Activated T-cell treated with anti-CD3 and anti-CD28 coated beads, Interleukin-2, amount 50 U/mL, for 72 hours (primary cell): Measurements from ENCODE around the gene ZNF821. TPM values are rescaled to one million over a fixed set of nuclear protein-coding genes. Genes with fewer than 3 reads are reported as not detected.

ENCODE experiments used
- total RNA-seq, 2 donors: library from RNA; stranded (reverse); gene quantifications; one replicate each; pipeline ENCODE4 v1.2.3, GENCODE V29; 2022

Gene ZNF821
- total RNA-seq, 2 donors from 2014 or later, result 12.7 to 15.4 TPM

Other genes with a start within 250 kb of the ZNF821 start
- 10 to 100 TPM in 1 of 2 donors, 1 to 10 TPM in 1; 9.9 to 13.3 TPM for gene PHLPP2, start 159.5 kb downstream of the ZNF821 start, total RNA-seq
- gene AP1G1, start 75.3 kb downstream of the ZNF821 start, total RNA-seq, result 10 to 100 TPM; 83.2 to 87.0 TPM
- 10 to 100 TPM; 21.7 to 25.8 TPM for gene ATXN1L, start 38.2 kb downstream of the ZNF821 start, total RNA-seq
- gene IST1, start 11.3 kb upstream of the ZNF821 start, total RNA-seq, result 100 to 1,000 TPM; 190 to 194 TPM
- under 1 TPM in 1 of 2 donors, not detected in 1; 0.07 TPM for gene PKD1L3, start 116.2 kb upstream of the ZNF821 start, total RNA-seq
- gene DHODH, start 124.6 kb upstream of the ZNF821 start, total RNA-seq, result 10 to 100 TPM in 1 of 2 donors, 1 to 10 TPM in 1; 9.8 to 15.0 TPM
- gene HP, start 170.3 kb upstream of the ZNF821 start, total RNA-seq, result not detected
- gene HPR, start 179.0 kb upstream of the ZNF821 start, total RNA-seq, result not detected
- gene TXNL4B, start 209.4 kb upstream of the ZNF821 start, total RNA-seq, result 10 to 100 TPM; 29.3 to 34.4 TPM
- 10 to 100 TPM; 74.9 to 82.7 TPM for gene DHX38, start 209.7 kb upstream of the ZNF821 start, total RNA-seq